IPS DF 6.9 (cell line): ENCODE measurements around the gene ASXL1.
"Not testable (repeated sequence)": the region's sequence is repeated elsewhere in the genome, so short reads cannot be mapped to it uniquely, and the experiment has no call there.

Source experiments
- DNase-seq: peaks from one replicate; pipeline ENCODE4 v3.0.0-alpha.2; 2013; ENCODE audit warnings: low read depth, low spot score
- H3K27ac ChIP-seq: one replicate; pipeline ENCODE4 v1.5.1; 2013; ENCODE audit warnings: low read length, control low read depth
- H3K27me3 ChIP-seq: 2 replicates; pipeline ENCODE4 v1.6.1; 2013; ENCODE audit warnings: mild to moderate bottlenecking, low read length; ENCODE audit not compliant: control insufficient read depth, insufficient read depth
- H3K36me3 ChIP-seq: 2 replicates; pipeline ENCODE4 v1.6.1; 2013; ENCODE audit warnings: low read length; ENCODE audit not compliant: control insufficient read depth, insufficient read depth
- H3K4me1 ChIP-seq: 2 replicates; pipeline ENCODE4 v1.6.1; 2013; ENCODE audit warnings: low read length; ENCODE audit not compliant: control insufficient read depth, insufficient read depth
- H3K4me3 ChIP-seq: 2 replicates; pipeline ENCODE4 v1.5.1; 2013; ENCODE audit warnings: mild to moderate bottlenecking, low read length
- H3K9me3 ChIP-seq: 2 replicates; pipeline ENCODE4 v1.6.1; 2013; ENCODE audit warnings: low read length, inconsistent platforms; ENCODE audit not compliant: control insufficient read depth, insufficient read depth
- WGBS: extraction: QIAGEN DNeasy Blood & Tissue Kit; methylation state at CpG from one replicate; pipeline ENCODE4 v1.1.7; 2013; ENCODE audit warnings: mixed read lengths, missing lambda C conversion rate; ENCODE audit not compliant: insufficient read length, insufficient coverage; 5-methylcytosine and 5-hydroxymethylcytosine counted together

Gene ASXL1

DNA sequence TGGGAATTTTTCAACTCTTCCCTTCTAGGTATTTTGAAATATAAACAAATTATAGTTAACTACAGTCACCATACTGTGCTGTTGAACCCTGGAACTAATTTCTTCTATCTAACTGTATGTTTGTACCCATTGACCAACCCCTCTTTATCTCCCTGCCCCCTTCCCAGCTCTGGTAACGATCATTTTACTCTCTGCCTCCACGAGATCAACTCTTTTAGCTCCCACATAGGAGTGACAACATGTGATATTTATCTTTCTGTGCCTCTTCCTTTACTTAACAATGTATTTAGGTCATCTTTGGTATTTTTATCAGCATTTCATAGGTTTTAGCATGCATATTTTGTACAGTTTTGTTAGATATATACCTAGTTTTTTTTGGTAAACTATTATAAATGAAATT lies 45.9 kb downstream of the ASXL1 start:
- H3K36me3 ChIP-seq = no peaks in the 10 kb centered on the region
- no peaks in the 10 kb centered on the region for H3K9me3 ChIP-seq
- DNase-seq = no peak
- H3K27ac ChIP-seq = no peak overlapping the region
- no peaks in the 10 kb centered on the region for H3K27me3 ChIP-seq
- WGBS = no CpG with 5 or more reads among the region's 2 CpGs
- H3K4me1 ChIP-seq = no peaks in the 10 kb centered on the region
- H3K4me3 ChIP-seq = no peak overlapping the region

DNA sequence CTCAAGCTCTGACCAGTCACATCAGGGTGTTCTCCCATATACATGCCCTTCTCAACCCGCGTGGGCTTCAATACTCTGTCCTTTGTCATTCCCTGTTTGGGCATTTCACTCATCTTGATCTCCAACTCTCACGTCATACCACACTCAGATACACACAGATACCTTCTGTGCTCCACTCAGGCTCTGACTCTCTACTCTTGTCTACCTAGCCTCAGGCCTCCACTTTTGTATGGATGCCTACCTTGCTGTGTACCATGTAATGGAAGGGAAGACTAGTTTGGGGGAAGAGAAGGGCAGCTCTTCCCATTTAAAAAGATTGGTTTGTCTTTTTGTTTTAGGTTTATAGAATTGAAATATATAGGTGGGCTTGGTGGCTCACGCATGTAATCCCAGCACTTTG lies 48.6 kb downstream of the ASXL1 start:
- no peak for DNase-seq
- Histone ChIP-seq H3K9me3 (no peaks in the 10 kb centered on the region), H3K36me3 (no peaks in the 10 kb centered on the region), H3K4me1 (no peaks in the 10 kb centered on the region), H3K27ac (no peak overlapping the region), H3K4me3 (no peak overlapping the region), H3K27me3 (no peaks in the 10 kb centered on the region)
- no CpG with 5 or more reads among the region's 4 CpGs for WGBS

DNA sequence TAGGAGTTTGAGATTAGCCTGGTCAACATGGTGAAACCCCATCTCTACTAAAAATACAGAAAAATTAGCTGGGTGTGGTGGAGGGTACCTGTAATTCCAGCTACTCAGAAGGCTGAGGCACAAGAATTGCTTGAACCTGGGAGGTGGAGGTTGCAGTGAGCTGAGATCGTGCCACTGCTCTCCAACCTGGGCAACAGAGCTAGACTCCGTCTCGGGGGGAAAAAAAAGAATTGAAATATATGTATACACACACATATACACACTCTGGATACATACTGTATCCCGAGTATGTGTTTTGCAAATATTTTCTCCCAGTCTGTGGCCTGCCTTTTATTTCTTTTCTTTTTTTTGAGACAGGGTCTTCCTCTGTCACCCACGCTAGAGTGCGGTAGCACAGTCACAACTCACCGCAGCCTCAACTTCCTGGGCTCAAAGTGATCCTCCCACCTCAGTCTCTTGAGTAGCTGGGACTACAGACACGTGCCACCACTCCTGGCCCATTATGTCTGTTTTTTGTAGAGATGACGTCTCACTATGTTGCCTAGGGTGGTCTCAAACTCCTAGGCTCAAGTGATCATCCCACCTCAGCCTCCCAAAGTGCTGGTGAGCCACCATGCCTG lies 49.1 kb downstream of the ASXL1 start:
- not testable (repeated sequence) for H3K27ac ChIP-seq, DNase-seq, H3K4me3 ChIP-seq, H3K4me1 ChIP-seq, H3K9me3 ChIP-seq, H3K36me3 ChIP-seq, H3K27me3 ChIP-seq
- WGBS = no CpG with 5 or more reads among the region's 9 CpGs

DNA sequence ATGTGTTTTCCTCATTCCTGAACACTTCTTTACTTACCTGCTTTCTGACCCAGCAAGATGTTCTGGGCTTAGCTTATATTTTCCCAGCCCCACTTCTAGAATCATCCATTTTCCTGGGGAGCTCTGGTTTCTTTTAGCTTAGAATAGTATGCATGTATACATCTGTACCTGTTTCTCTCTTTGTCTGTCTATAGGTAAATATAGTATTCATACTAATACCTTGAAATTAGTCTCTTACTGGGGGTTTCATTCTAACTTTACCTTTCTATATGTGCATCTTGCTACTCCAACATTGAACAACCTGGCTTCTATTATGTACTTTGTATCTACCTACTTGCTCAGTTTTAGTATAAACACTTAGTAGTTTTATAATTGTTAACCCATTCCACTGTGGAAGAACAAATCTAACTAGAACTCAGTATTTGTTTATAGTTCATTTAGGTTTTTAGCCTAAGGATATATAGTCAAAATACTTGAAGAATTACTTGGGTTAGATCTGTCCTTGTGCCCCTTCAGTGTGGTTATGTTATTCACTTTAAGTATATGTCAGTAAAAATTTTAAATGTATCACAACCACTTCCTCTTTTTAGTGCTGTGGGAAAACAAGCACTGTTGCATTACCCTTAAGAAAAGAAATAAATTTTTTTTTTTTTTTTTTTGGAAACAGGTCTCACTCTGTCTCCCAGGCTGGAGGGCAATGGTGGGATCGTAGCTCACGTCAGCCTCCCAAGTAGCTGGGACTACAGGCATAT lies 54.0 kb downstream of the ASXL1 start:
- Histone ChIP-seq H3K36me3 (no peaks in the 10 kb centered on the region), H3K27ac (no peak overlapping the region), H3K9me3 (no peaks in the 10 kb centered on the region), H3K27me3 (no peaks in the 10 kb centered on the region), H3K4me3 (no peak overlapping the region), H3K4me1 (no peaks in the 10 kb centered on the region)
- WGBS = no CpG with 5 or more reads among the region's 2 CpGs
- no peak for DNase-seq

DNA sequence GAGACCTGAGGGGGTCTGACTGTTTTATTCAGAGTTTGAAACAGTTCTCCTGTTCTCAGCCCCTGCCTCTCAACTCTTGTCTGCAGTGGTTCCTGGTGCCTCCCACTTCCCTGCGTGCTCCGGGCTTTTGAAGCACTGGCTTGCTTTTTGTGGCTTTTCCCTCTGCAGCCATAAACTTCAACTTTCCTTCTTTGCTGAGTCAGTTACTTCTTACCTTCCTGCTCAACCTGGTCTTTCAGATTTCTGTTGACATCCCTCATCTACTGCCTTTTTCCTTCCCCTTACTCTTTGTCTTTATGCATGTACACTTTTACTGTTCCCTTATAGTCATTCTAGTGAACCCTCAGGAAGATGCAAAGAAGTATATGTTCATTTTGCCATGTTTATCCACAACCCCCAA lies 57.4 kb downstream of the ASXL1 start:
- no CpG with 5 or more reads among the region's 2 CpGs for WGBS
- Histone ChIP-seq H3K9me3 (no peaks in the 10 kb centered on the region), H3K4me3 (no peak overlapping the region), H3K4me1 (no peaks in the 10 kb centered on the region), H3K36me3 (no peaks in the 10 kb centered on the region), H3K27ac (no peak overlapping the region), H3K27me3 (no peaks in the 10 kb centered on the region)
- no peak for DNase-seq

DNA sequence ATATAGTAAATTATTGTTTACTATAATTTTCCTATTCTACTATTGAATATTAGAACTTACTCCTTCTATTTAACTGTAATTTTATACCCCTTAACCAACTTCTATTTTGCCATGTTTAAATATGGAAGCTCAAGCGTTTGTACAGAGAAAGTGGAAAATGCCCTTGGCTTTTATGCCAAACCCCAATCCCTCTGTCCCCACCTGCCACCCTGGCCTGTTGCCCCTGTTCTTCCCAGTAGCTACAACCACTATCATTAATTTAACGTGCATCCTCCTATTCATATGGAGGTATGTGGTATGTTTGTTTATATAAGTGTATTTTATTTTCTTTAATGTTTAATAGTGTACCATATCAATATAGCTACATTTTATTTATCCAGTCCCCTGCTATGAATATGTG lies 58.1 kb downstream of the ASXL1 start:
- no peaks in the 10 kb centered on the region for H3K9me3 ChIP-seq
- H3K27ac ChIP-seq = no peak overlapping the region
- DNase-seq = no peak
- H3K4me1 ChIP-seq = no peaks in the 10 kb centered on the region
- no peaks in the 10 kb centered on the region for H3K36me3 ChIP-seq
- WGBS = no CpG with 5 or more reads among the region's 2 CpGs
- no peaks in the 10 kb centered on the region for H3K27me3 ChIP-seq
- H3K4me3 ChIP-seq = no peak overlapping the region

DNA sequence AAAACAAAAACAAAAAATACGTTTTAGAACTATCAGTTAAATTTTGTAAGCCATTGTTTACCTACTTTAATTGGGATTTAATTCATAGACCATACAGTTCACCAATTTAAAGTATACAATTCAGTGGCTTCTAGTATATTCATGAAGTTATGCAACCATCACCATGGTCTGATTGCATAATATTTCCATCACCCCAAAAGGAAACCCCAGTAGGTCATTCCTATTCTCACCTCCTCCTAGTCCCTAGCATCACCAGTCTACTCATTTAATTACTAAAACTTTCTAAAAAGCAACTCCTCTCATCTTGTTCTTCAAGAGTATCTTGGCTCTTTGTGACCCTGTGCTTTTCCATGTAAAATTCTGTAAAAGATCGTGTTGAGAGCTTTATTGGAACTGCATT lies 60.2 kb downstream of the ASXL1 start:
- H3K27ac ChIP-seq = no peak overlapping the region
- whole genome bisulfite sequencing = no CpG with 5 or more reads among the region's 2 CpGs
- H3K9me3 ChIP-seq = no peaks in the 10 kb centered on the region
- H3K36me3 ChIP-seq = no peaks in the 10 kb centered on the region
- H3K27me3 ChIP-seq = no peaks in the 10 kb centered on the region
- H3K4me3 ChIP-seq = no peak overlapping the region
- H3K4me1 ChIP-seq = no peaks in the 10 kb centered on the region
- no peak for DNase-seq

DNA sequence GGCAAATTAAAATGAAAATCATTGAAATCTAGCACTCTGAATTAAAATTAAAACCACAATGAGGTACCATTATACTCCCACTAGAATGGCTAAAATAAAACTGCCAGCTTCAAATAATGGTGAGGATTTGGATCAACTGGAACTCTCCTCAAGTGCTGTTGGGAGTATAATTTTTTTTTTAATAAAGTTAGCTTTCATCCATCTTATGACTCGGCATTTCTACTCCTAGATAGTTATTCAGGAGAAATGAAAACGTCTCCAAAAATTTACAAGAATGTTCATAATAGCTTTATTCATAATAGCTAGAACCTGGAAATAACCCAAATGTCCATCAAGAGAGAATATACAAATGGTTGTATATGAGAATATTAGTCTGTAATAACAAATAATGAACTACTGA lies 63.2 kb downstream of the ASXL1 start:
- no peaks in the 10 kb centered on the region for H3K4me1 ChIP-seq
- H3K27ac ChIP-seq = no peak overlapping the region
- H3K9me3 ChIP-seq = no peaks in the 10 kb centered on the region
- WGBS = no CpG with 5 or more reads among the region's 2 CpGs
- DNase-seq = no peak
- H3K36me3 ChIP-seq = no peaks in the 10 kb centered on the region
- H3K4me3 ChIP-seq = no peak overlapping the region
- H3K27me3 ChIP-seq = no peaks in the 10 kb centered on the region

DNA sequence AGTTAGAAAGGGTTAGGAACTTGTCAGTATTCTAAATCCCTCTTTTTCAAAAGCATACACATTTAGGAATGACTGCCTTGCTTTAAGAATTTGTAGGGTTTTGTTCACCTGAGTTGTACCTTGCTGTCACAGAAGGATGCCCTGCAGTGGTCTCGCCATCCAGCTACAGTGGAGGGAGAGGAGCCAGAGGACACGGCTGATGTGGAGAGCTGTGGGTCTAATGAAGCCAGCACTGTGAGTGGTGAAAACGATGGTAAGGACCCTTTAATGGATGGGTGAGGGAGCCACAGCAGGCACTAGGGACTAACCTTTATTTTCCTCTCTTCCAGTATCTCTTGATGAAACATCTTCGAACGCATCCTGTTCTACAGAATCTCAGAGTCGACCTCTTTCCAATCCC lies 69.9 kb downstream of the ASXL1 start:
- no peak for DNase-seq
- H3K4me1 ChIP-seq = no peaks in the 10 kb centered on the region
- no CpG with 5 or more reads among the region's 6 CpGs for WGBS
- H3K36me3 ChIP-seq = no peaks in the 10 kb centered on the region
- no peaks in the 10 kb centered on the region for H3K27me3 ChIP-seq
- H3K27ac ChIP-seq = no peak overlapping the region
- H3K4me3 ChIP-seq = no peak overlapping the region
- H3K9me3 ChIP-seq = no peaks in the 10 kb centered on the region

DNA sequence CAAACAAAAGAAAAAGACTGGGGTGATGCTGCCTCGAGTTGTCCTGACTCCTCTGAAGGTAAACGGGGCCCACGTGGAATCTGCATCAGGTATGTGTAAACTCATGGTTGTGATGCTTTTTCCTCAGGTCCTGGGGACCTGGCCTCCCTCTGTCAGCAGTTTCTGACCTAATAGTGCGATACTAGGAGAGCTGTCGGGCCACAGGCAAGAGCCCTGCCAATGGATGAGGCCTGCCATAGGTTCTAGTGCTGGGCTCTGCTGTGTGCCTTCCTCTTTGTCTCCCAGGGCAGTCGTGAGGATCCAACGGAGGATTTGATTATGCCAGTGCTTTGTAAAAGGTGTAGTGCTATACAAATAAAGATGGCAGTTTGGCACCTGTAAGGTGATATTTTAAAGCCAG lies 71.2 kb downstream of the ASXL1 start:
- no CpG with 5 or more reads among the region's 7 CpGs for WGBS
- no peak for DNase-seq
- H3K27ac ChIP-seq = no peak overlapping the region
- H3K27me3 ChIP-seq = no peaks in the 10 kb centered on the region
- H3K4me1 ChIP-seq = no peaks in the 10 kb centered on the region
- no peak overlapping the region for H3K4me3 ChIP-seq
- no peaks in the 10 kb centered on the region for H3K9me3 ChIP-seq
- peaks cover 3% of the 10 kb centered on the region; the same call in 1 of the 2 replicates for H3K36me3 ChIP-seq
